ENCODE measurements around the gene SMIM22.

Gene SMIM22

GRCh38 chr16:4795828-4796572 lies 831 bp downstream of the SMIM22 start:
- DNase-seq (ENCODE audit: low read depth): no peak

GRCh38 chr16:4796982-4797804 lies 2.0 kb downstream of the SMIM22 start:
- DNase-seq (ENCODE audit: low read depth): no peak

GRCh38 chr16:4797805-4798252 lies 2.7 kb downstream of the SMIM22 start:
- no peak for DNase-seq (ENCODE audit: low read depth)

GRCh38 chr16:4798456-4798855 lies 3.3 kb downstream of the SMIM22 start:
- no peak for DNase-seq (ENCODE audit: low read depth)

- DNase-seq (ENCODE audit: low read depth): no peak
Measured at GRCh38 chr16:4799171-4799855, 4.1 kb downstream of the SMIM22 start.

- DNase-seq (ENCODE audit: low read depth): no peak
Measured at GRCh38 chr16:4800290-4801041, 5.3 kb downstream of the SMIM22 start.

- no peak for DNase-seq (ENCODE audit: low read depth)
Measured at GRCh38 chr16:4801051-4801961, 6.1 kb downstream of the SMIM22 start.

- no peak for DNase-seq (ENCODE audit: low read depth)
Measured at GRCh38 chr16:4801962-4802658, 6.9 kb downstream of the SMIM22 start, which contains the start of gene ROGDI. Gene ROGDI (minus strand): TSS chr16:4802633. CDS start chr16:4802571, 62 bp downstream.

- DNase-seq (ENCODE audit: low read depth): peak; percentile 50
Measured at GRCh38 chr16:4802659-4803287, 7.6 kb downstream of the SMIM22 start.

- no peak for DNase-seq (ENCODE audit: low read depth)
Measured at GRCh38 chr16:4803401-4803844, 8.3 kb downstream of the SMIM22 start.

- DNase-seq (ENCODE audit: low read depth): no peak
Measured at GRCh38 chr16:4803898-4804762, 9.0 kb downstream of the SMIM22 start.

GRCh38 chr16:4805231-4805630 lies 10.1 kb downstream of the SMIM22 start:
- DNase-seq (ENCODE audit: low read depth): no peak

- no peak for DNase-seq (ENCODE audit: low read depth)
Measured at GRCh38 chr16:4806280-4806679, 11.1 kb downstream of the SMIM22 start.

GRCh38 chr16:4811242-4811641 lies 16.1 kb downstream of the SMIM22 start:
- DNase-seq (ENCODE audit: low read depth): no peak

GRCh38 chr16:4811773-4812172 lies 16.6 kb downstream of the SMIM22 start:
- no peak for DNase-seq (ENCODE audit: low read depth)

- DNase-seq (ENCODE audit: low read depth): no peak
Measured at GRCh38 chr16:4813251-4814003, 18.3 kb downstream of the SMIM22 start.

GRCh38 chr16:4814046-4814445 lies 18.9 kb downstream of the SMIM22 start:
- DNase-seq (ENCODE audit: low read depth): no peak
